DND-41 (cell line): ENCODE measurements around the gene C1orf122.

Source experiments
- ATAC-seq: fragments of 200-7000 bp; cut with Tn5 transposase; 3 replicates; pipeline ENCODE4 v1.9.1; 2021; ENCODE audit warnings: low read depth; ENCODE audit not compliant: insufficient read depth
- DNase-seq: peaks from one replicate; pipeline ENCODE4 v3.0.0-alpha.2; 2020
- H2AFZ ChIP-seq: 2 replicates; pipeline ENCODE4 v1.6.0; 2012; ENCODE audit warnings: low read depth, low read length
- H3K27ac ChIP-seq: 2 replicates; pipeline ENCODE4 v1.5.1; 2012; ENCODE audit warnings: low read length, inconsistent platforms
- H3K27me3 ChIP-seq: fragments of 200-600 bp; sonication (generic); 2 replicates; pipeline ENCODE4 v1.6.0; 2012; ENCODE audit warnings: low read length, mild to moderate bottlenecking, inconsistent platforms; ENCODE audit not compliant: insufficient read depth, poor library complexity
- H3K36me3 ChIP-seq: 2 replicates; pipeline ENCODE4 v1.5.1; 2012; ENCODE audit warnings: low read length, inconsistent platforms; ENCODE audit not compliant: insufficient read depth
- H3K4me1 ChIP-seq: 2 replicates; pipeline ENCODE4 v1.5.1; 2012; ENCODE audit warnings: mild to moderate bottlenecking, low read length; ENCODE audit not compliant: insufficient read depth
- H3K4me2 ChIP-seq: 2 replicates; pipeline ENCODE4 v1.6.0; 2012; ENCODE audit warnings: mild to moderate bottlenecking, moderate library complexity, low read length, inconsistent platforms; ENCODE audit not compliant: insufficient read depth
- H3K4me3 ChIP-seq, 2 experiments: fragments of 200-600 bp in 1 of 2; shearing (Covaris generic) in 1 of 2; 2 replicates each; pipeline ENCODE4 v1.5.1; 2012 to 2016; ENCODE audit warnings: inconsistent platforms in 2 of 2, low read length in 2 of 2, mild to moderate bottlenecking in 2 of 2, low read depth in 1 of 2, moderate library complexity in 1 of 2
- H3K79me2 ChIP-seq: 2 replicates; pipeline ENCODE4 v1.6.0; 2012; ENCODE audit warnings: low read length, inconsistent platforms; ENCODE audit not compliant: insufficient read depth
- H3K9ac ChIP-seq: 2 replicates; pipeline ENCODE4 v1.6.0; 2012; ENCODE audit warnings: low read depth, mild to moderate bottlenecking, inconsistent platforms, low read length, moderate library complexity
- H3K9me3 ChIP-seq: 2 replicates; pipeline ENCODE4 v1.5.1; 2012; ENCODE audit warnings: low read length, moderate library complexity, mild to moderate bottlenecking, inconsistent platforms; ENCODE audit not compliant: insufficient read depth, severe bottlenecking
- H4K20me1 ChIP-seq: 2 replicates; pipeline ENCODE4 v1.6.0; 2012; ENCODE audit warnings: low read length; ENCODE audit not compliant: insufficient read depth
- EZH2 ChIP-seq: IDR thresholded peaks from 3 replicates; pipeline ENCODE4 v1.6.1; 2012; ENCODE audit warnings: borderline replicate concordance, low read depth, mild to moderate bottlenecking, moderate library complexity, low read length, inconsistent platforms; ENCODE audit not compliant: severe bottlenecking
- TF ChIP-seq, protein P1 (sequence below): IDR thresholded peaks from 2 replicates; pipeline ENCODE4 v1.5.1; 2012; ENCODE audit warnings: borderline replicate concordance, low read length, moderate library complexity, mild to moderate bottlenecking; ENCODE audit not compliant: poor library complexity, severe bottlenecking; ENCODE audit errors: extremely low read depth

C1orf122 gene

DNA sequence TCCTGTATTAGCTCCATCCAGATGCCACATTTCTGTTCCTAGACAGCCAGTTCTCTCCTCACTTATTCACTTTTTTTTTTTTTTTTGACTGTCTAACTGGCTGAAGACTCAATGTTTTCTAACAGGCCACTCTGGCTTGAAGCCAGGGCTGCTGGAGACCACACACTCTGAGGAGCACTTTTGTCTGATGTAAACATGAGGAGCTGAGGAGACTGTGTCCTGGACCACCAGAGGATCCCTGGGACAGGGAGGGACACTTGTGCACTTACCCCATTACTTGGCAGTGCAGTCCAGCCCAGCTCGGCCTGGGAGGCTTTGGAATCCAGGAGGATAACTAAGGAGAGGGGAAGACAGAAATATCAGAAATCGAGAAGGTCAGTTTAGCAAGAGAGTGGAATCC, 45.1 kb upstream of the C1orf122 start:
- TF ChIP-seq, protein P1, sequence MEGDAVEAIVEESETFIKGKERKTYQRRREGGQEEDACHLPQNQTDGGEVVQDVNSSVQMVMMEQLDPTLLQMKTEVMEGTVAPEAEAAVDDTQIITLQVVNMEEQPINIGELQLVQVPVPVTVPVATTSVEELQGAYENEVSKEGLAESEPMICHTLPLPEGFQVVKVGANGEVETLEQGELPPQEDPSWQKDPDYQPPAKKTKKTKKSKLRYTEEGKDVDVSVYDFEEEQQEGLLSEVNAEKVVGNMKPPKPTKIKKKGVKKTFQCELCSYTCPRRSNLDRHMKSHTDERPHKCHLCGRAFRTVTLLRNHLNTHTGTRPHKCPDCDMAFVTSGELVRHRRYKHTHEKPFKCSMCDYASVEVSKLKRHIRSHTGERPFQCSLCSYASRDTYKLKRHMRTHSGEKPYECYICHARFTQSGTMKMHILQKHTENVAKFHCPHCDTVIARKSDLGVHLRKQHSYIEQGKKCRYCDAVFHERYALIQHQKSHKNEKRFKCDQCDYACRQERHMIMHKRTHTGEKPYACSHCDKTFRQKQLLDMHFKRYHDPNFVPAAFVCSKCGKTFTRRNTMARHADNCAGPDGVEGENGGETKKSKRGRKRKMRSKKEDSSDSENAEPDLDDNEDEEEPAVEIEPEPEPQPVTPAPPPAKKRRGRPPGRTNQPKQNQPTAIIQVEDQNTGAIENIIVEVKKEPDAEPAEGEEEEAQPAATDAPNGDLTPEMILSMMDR = no peak
- no peak for TF ChIP-seq EZH2
- no peak overlapping the region for H3K4me3 ChIP-seq
- peaks cover 5% of the 10 kb centered on the region for H3K27me3 ChIP-seq
- H3K36me3 ChIP-seq = no peaks in the 10 kb centered on the region
- DNase-seq (no peak), ATAC-seq (no peak)
- no peak overlapping the region for H3K4me2 ChIP-seq
- H3K4me1 ChIP-seq = no peaks in the 10 kb centered on the region
- no peak overlapping the region for H3K9ac ChIP-seq
- H3K79me2 ChIP-seq = no peaks in the 10 kb centered on the region
- H4K20me1 ChIP-seq = peaks cover 7% of the 10 kb centered on the region
- H3K9me3 ChIP-seq = no peaks in the 10 kb centered on the region
- H3K27ac ChIP-seq = no peak overlapping the region
- no peak overlapping the region for H2AFZ ChIP-seq

DNA sequence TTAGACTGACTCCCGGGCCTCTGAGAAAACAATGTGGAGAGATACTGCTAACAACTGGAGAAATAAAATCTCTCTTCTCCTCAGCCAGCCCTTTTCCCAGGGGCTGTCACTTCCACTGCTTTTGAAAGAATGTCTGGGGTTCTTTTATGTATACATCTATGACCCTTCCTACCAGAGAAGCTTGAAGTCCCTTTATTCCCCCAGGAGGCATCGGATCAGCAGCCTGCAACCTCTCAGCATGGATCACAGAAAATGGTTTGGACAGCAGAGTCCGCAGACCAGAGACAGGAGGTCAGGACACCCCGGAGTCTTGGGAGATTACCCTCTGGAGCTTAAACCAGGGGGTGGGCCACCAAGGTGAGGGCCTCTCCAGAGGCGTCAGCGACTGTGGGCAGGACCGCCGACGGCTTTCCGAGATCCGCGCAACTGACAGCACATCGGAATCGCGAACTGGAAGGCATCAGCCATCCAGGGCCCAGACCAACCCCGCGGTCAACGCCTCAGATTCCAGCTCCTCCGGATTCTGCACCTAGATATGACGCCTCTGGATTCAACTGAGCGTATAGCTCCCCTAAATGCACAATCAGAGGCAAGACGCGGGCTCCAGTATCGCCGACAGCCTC, 43.7 kb upstream of the C1orf122 start:
- DNase-seq = no peak
- Histone ChIP-seq H3K36me3 (no peaks in the 10 kb centered on the region), H3K9ac (no peak overlapping the region), H3K27me3 (peaks cover 6% of the 10 kb centered on the region), H3K4me3 (no peak overlapping the region), H3K9me3 (no peaks in the 10 kb centered on the region), H3K4me2 (no peak overlapping the region), H4K20me1 (peaks cover 7% of the 10 kb centered on the region), H2AFZ (no peak overlapping the region), H3K79me2 (no peaks in the 10 kb centered on the region), H3K27ac (no peak overlapping the region), H3K4me1 (no peaks in the 10 kb centered on the region)
- no peak for ATAC-seq
- TF ChIP-seq, protein P1 = no peak
- no peak for TF ChIP-seq EZH2

DNA sequence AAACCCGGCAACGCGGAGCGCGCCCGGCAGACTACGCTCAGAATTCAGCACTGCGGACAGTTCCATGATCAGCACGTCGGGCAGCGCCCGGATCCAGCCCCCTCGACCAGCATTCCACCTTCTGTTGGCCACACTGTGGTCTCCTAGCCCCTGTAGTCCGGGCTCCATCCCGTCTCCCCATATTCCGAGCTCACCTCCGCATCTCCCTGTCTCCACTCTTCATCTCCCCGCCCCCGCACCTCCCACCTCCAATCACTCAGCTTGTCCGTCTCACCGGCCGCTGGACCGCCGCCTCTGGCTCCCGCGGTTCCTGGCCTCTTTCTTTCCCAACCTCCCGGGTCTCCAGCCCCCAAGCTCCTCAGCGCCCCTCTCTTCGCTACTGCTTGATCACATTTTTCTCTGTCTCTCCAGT, 43.2 kb upstream of the C1orf122 start:
- DNase-seq = peak; percentile 58
- Histone ChIP-seq H4K20me1 (peaks cover 7% of the 10 kb centered on the region), H3K9ac (no peak overlapping the region), H3K36me3 (no peaks in the 10 kb centered on the region), H3K4me2 (no peak overlapping the region), H3K9me3 (no peaks in the 10 kb centered on the region), H2AFZ (no peak overlapping the region), H3K4me3 (no peak overlapping the region), H3K27ac (no peak overlapping the region), H3K79me2 (no peaks in the 10 kb centered on the region), H3K4me1 (no peaks in the 10 kb centered on the region), H3K27me3 (peaks cover 5% of the 10 kb centered on the region)
- no peak for TF ChIP-seq EZH2
- TF ChIP-seq, protein P1 = no peak
- ATAC-seq = peak; percentile 73
